ENCODE results near the gene KLK2. TPM values are rescaled to one million over a fixed set of nuclear protein-coding genes. Genes with fewer than 3 reads are reported as not detected.

KLK2 gene
- total and polyA plus RNA-seq, 3 donors from 2014 or later = 19.3 to 38.3 (median 30.7) TPM

GRCh38 chr19:50833802-50834167 is 39.5 kb upstream of the KLK2 start:
- H3K9me3 ChIP-seq = no peaks in the 10 kb centered on the region
- no peak overlapping the region for H3K27ac ChIP-seq
- H3K4me1 ChIP-seq = peaks cover 4% of the 10 kb centered on the region
- DNase-seq = no peak
- H3K36me3 ChIP-seq (ENCODE audit: low read depth, missing control alignments) = no peaks in the 10 kb centered on the region
- intact Hi-C loops (cut with DNase I; ENCODE audit: low total_unique reads) = no loop called here
- H3K4me3 ChIP-seq = no peak overlapping the region
- 94 to 97% methylated on average over 6 of the region's 6 CpGs for WGBS, 2 donors
- no peaks in the 10 kb centered on the region for H3K27me3 ChIP-seq
- no peak for TF ChIP-seq POLR2A (IDR thresholded peaks at IDR 0.05)
- TF ChIP-seq CTCF (IDR thresholded peaks at IDR 0.05) = no peak

DNA sequence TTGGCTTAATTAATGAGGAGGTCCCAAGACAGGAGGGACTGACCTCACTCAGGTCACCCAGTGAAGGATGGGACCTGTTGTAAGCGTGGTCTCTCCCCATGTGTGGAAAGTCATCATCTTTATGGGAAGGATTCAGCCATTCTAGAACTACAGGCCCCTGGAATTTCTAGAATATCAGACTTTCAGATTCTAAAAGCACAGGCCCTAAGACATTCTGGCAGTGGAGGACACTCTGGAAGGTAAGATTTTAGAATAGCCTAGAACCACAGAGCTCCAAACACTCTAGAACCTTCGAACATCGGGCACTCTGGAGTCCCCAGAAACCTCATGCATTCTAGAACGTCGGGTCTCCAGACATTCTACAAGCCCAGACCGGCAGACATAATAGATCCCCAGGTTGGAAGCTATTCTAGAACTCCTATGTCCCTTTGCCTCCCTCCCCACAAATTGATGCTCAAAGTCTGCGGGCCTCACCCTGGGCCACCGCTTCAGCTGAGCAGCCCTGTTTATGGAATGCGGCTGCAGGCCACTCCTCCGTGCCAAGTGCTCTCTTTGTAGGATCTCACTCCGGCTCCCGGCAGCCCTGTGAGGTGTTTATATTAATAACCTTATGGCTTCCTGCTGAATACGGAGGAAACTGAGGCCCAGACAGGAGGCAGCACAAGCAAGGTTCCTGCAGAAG is 38.0 kb upstream of the KLK2 start:
- Histone ChIP-seq H3K27me3 (no peaks in the 10 kb centered on the region), H3K4me1 (peaks cover 4% of the 10 kb centered on the region), H3K4me3 (peak overlapping the region; percentile 51 to 55), H3K27ac (no peak overlapping the region), H3K36me3 (ENCODE audit: low read depth, missing control alignments) (no peaks in the 10 kb centered on the region), H3K9me3 (no peaks in the 10 kb centered on the region)
- intact Hi-C loops (cut with DNase I; ENCODE audit: low total_unique reads) = no loop called here
- WGBS, 2 donors = 24 to 27% methylated on average over 12 to 13 of the region's 13 CpGs
- TF ChIP-seq CTCF (IDR thresholded peaks at IDR 0.05) = no peak
- no peak for TF ChIP-seq POLR2A (IDR thresholded peaks at IDR 0.05)
- DNase-seq = peak; percentile 28

DNA sequence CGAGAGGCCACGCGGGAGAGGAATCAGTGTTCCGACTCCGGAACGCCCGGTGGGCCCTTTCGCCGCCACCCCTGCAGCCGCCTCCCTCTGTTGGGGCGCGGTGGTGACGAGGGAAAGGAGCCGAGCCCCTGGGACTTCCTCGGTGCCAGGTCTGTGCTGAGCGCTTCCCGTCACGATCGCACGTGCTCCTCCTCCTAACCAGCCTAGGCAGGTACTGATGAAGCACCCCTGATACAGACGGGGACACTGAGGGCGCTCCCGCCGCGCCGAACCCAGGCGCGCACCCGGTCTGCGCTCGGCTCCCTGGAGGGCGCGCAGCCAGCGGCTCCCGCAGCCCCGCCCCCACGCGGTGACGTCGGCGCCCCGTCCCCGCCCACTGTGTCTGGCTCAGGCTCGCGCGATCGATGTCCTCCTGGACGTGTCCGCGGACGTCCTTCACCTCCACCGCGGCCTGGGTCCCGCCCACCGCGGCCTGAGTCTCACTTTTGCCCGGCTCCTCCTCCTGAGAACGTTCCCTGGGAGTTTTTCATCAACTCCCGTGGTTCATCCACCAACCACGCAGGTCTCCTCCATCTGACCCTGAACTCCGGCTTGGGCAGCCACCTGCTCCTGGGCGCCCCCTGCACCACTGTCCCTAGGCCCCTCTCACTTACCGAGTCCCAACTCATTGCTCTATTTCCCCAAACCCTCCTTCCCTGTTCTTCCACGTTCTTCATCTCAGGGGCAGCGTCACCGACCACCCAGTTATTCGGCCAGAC is 37.3 kb upstream of the KLK2 start:
- Histone ChIP-seq H3K27ac (no peak overlapping the region), H3K4me1 (peaks cover 4% of the 10 kb centered on the region), H3K36me3 (ENCODE audit: low read depth, missing control alignments) (no peaks in the 10 kb centered on the region), H3K9me3 (no peaks in the 10 kb centered on the region), H3K27me3 (no peaks in the 10 kb centered on the region), H3K4me3 (peak overlapping the region; percentile 51 to 55)
- TF ChIP-seq CTCF (IDR thresholded peaks at IDR 0.05) (no peak), POLR2A (IDR thresholded peaks at IDR 0.05) (no peak)
- intact Hi-C loops (cut with DNase I; ENCODE audit: low total_unique reads) = no loop called here
- DNase-seq = peak; percentile 85
- WGBS, 2 donors = 1 to 2% methylated on average over 22 to 52 of the region's 67 CpGs

GRCh38 chr19:50836543-50837195 is 36.6 kb upstream of the KLK2 start:
- no peak for TF ChIP-seq POLR2A (IDR thresholded peaks at IDR 0.05)
- intact Hi-C loops (cut with DNase I; ENCODE audit: low total_unique reads) = no loop called here
- no peaks in the 10 kb centered on the region for H3K9me3 ChIP-seq
- DNase-seq = no peak
- H3K27ac ChIP-seq = no peak overlapping the region
- no peaks in the 10 kb centered on the region for H3K27me3 ChIP-seq
- peak overlapping the region in 1 of 2 donors; percentile 51 for H3K4me3 ChIP-seq
- H3K36me3 ChIP-seq (ENCODE audit: low read depth, missing control alignments) = no peaks in the 10 kb centered on the region
- H3K4me1 ChIP-seq = peaks cover 4% of the 10 kb centered on the region
- WGBS, 2 donors = 23% methylated on average over 19 of the region's 19 CpGs

DNA sequence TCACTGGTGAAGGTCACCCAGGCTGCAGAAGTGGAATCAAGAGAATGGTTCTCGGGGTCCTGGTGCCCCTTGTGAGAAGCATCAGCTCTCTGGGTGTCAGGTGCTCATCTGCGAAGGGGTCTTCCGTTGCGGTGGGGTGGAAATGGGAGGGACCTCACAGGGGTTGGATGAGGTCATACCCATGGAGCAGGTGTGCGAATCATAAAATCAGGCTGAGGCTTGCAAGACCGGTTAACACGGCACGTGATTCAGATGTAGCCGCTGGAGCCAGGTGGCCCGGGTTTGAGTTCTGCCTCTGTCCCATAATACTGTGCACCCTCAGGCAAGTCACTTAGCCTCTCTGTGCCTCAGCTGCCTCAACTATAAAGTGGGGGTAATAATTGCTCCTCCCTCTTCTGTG is 35.9 kb upstream of the KLK2 start:
- TF ChIP-seq POLR2A (IDR thresholded peaks at IDR 0.05) (no peak), CTCF (IDR thresholded peaks at IDR 0.05) (no peak)
- H3K27ac ChIP-seq = no peak overlapping the region
- H3K36me3 ChIP-seq (ENCODE audit: low read depth, missing control alignments) = no peaks in the 10 kb centered on the region
- H3K4me3 ChIP-seq = no peak overlapping the region
- intact Hi-C loops (cut with DNase I; ENCODE audit: low total_unique reads) = no loop called here
- WGBS, 2 donors = 62 to 70% methylated on average over 10 of the region's 10 CpGs
- H3K4me1 ChIP-seq = peaks cover 4% of the 10 kb centered on the region
- no peaks in the 10 kb centered on the region for H3K9me3 ChIP-seq
- DNase-seq = no peak
- H3K27me3 ChIP-seq = no peaks in the 10 kb centered on the region
